Kidney epithelial cell (primary cell): ENCODE data around the gene C21orf58. TPM values are rescaled to one million over a fixed set of nuclear protein-coding genes. Genes with fewer than 3 reads are reported as not detected.

Experiments used
- DNase-seq: peaks from one replicate; pipeline ENCODE4 v3.0.0-alpha.2; 2010; ENCODE audit warnings: low read depth
- H3K27me3 ChIP-seq: 2 replicates; pipeline ENCODE4 v1.6.0; 2011; ENCODE audit warnings: low read length; ENCODE audit not compliant: control insufficient read depth, insufficient read depth
- H3K36me3 ChIP-seq: 2 replicates; pipeline ENCODE4 v1.5.1; 2011; ENCODE audit warnings: low read length; ENCODE audit not compliant: control insufficient read depth, insufficient read depth
- H3K4me3 ChIP-seq: 2 replicates; pipeline ENCODE4 v1.5.1; 2011; ENCODE audit warnings: low read depth, mild to moderate bottlenecking, control low read depth, low read length
- CTCF ChIP-seq: IDR thresholded peaks from 2 replicates; pipeline ENCODE4 v1.5.1; 2011; ENCODE audit warnings: mild to moderate bottlenecking, moderate library complexity, low read length, control low read depth, inconsistent platforms; ENCODE audit not compliant: insufficient read depth, poor library complexity, severe bottlenecking
- total RNA-seq: library from RNA; depleted of rRNA; stranded (reverse); fragments of >200 nt; gene quantifications from 2 replicates; pipeline ENCODE4 v1.2.3, GENCODE V29; 2015

C21orf58 gene
- total RNA-seq, 1 donor from 2014 or later, result 1.5 TPM

- TF ChIP-seq CTCF, result no peak
- H3K36me3 ChIP-seq, result no peaks in the 10 kb centered on the region
- DNase-seq, result no peak
- H3K4me3 ChIP-seq, result no peak overlapping the region
- H3K27me3 ChIP-seq, result no peaks in the 10 kb centered on the region
These were observed 3.3 kb downstream of the C21orf58 start for GRCh38 chr21:46320331-46320801.

DNA sequence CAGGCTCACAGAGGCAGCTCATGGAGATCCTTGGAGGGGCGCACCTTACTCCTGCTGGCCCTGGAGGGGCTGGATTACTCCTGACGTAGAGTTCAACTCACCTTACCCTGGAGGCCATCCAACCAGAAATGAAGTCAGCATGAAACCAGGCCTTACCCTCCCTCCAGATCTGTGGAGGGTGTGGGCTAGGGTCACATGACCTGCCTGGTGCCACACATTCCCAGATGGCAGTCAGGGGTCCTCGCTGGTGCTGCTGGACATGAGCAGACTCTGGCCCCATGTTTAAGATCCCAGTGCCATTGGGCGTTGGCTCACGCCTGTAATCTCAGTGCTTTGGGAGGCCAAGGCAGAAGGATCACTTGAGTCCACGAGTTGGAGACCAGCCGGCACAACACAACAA lies 4.5 kb downstream of the C21orf58 start:
- no peaks in the 10 kb centered on the region for H3K36me3 ChIP-seq
- DNase-seq, result no peak
- TF ChIP-seq CTCF, result no peak
- no peak overlapping the region for H3K4me3 ChIP-seq
- H3K27me3 ChIP-seq, result no peaks in the 10 kb centered on the region

DNA sequence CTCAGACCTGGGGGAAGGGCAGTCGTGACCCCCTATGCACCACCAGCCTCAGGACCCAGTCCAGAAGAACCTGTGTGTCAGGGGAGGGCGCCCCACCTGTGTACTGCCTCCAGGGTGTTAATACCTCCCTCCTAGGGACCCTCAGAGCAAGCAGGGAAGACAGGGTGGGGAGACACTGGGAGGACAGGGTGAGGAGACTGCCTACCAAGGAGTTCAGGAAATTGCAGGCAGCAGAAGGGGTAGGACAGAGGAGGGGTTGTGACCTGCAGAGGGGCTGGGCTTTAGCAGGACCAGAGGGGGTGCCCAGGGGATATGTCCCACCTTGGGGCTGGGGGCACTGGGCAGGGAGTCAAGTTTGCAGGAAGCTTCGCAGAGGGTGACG lies 5.2 kb downstream of the C21orf58 start:
- H3K4me3 ChIP-seq, result no peak overlapping the region
- DNase-seq, result no peak
- TF ChIP-seq CTCF, result no peak
- H3K27me3 ChIP-seq, result no peaks in the 10 kb centered on the region
- no peaks in the 10 kb centered on the region for H3K36me3 ChIP-seq

GRCh38 chr21:46317710-46318463 lies 5.8 kb downstream of the C21orf58 start:
- H3K4me3 ChIP-seq, result no peak overlapping the region
- TF ChIP-seq CTCF, result no peak
- DNase-seq, result no peak
- no peaks in the 10 kb centered on the region for H3K36me3 ChIP-seq
- H3K27me3 ChIP-seq, result no peaks in the 10 kb centered on the region

DNA sequence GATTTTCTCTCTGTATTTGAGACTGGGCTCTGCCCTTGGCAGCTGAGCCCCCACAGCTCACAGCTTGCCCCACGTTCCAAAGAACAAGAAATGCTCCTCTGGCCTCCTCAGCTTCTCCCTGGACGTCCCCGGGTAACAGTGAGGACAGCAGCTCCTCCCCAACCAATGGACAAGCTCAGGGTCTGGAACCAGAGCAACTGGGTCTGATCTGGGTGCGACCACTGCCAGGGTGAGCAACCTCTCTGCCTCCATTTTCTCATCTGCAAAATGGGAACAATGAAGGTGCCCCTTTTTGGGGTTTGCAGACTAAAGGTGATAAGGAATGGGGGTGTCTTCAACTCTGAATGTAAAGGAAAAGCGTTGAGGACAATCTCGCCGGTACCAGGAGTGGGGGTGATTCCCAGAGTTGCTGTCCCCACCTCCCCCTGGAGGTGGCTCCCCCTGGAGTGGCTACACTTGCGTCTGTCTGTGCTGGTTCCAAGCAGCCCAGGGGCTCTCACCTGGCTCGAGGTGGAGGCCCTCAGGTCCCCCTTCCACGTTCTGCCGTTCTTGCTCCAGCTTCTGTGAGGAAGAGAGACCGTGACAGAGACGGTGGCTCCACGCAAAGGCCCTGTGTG lies 6.9 kb downstream of the C21orf58 start:
- Histone ChIP-seq H3K36me3 (no peaks in the 10 kb centered on the region), H3K4me3 (no peak overlapping the region), H3K27me3 (no peaks in the 10 kb centered on the region)
- DNase-seq, result no peak
- TF ChIP-seq CTCF, result no peak
